Left kidney (tissue), 2 donors: Measurements from ENCODE around the gene MIPEP. TPM values are rescaled to one million over a fixed set of nuclear protein-coding genes. Genes with fewer than 3 reads are reported as not detected.

Source experiments
- DNase-seq: peaks from one replicate; pipeline ENCODE4 v3.0.0-alpha.2; 2013
- polyA plus RNA-seq: library from polyadenylated mRNA; unstranded; fragments of 120-200 nt; gene quantifications from one replicate; pipeline ENCODE4 v1.2.1, GENCODE V29; 2013; ENCODE audit not compliant: insufficient read length

MIPEP gene
- polyA plus RNA-seq, 1 donor: 31.6 TPM

- DNase-seq: no peak
Observed at GRCh38 chr13:23856008-23856750, 33.0 kb downstream of the MIPEP start.

- no peak for DNase-seq
Observed at GRCh38 chr13:23855360-23855759, 33.8 kb downstream of the MIPEP start.

GRCh38 chr13:23852351-23852750 is 36.8 kb downstream of the MIPEP start:
- DNase-seq: no peak

GRCh38 chr13:23851106-23851505 is 38.1 kb downstream of the MIPEP start:
- no peak for DNase-seq

- DNase-seq: no peak
Observed at GRCh38 chr13:23850134-23850533, 39.1 kb downstream of the MIPEP start.

GRCh38 chr13:23849670-23850069 is 39.5 kb downstream of the MIPEP start:
- DNase-seq: no peak

- DNase-seq: no peak
Observed at GRCh38 chr13:23848646-23849141, 40.5 kb downstream of the MIPEP start.

GRCh38 chr13:23848019-23848418 is 41.2 kb downstream of the MIPEP start:
- no peak for DNase-seq

- DNase-seq: no peak
Observed at GRCh38 chr13:23847497-23847896, 41.7 kb downstream of the MIPEP start.

- no peak for DNase-seq
Observed at GRCh38 chr13:23845105-23845725, 44.0 kb downstream of the MIPEP start.

GRCh38 chr13:23844132-23844531 is 45.1 kb downstream of the MIPEP start:
- no peak for DNase-seq

GRCh38 chr13:23843436-23843835 is 45.8 kb downstream of the MIPEP start:
- DNase-seq: no peak

- no peak for DNase-seq
Observed at GRCh38 chr13:23842406-23842805, 46.8 kb downstream of the MIPEP start.

- DNase-seq: no peak
Observed at GRCh38 chr13:23833733-23834611, 55.2 kb downstream of the MIPEP start.

GRCh38 chr13:23828866-23829265 is 60.3 kb downstream of the MIPEP start:
- no peak for DNase-seq

- no peak for DNase-seq
Observed at GRCh38 chr13:23828086-23828485, 61.1 kb downstream of the MIPEP start.

GRCh38 chr13:23825179-23825578 is 64.0 kb downstream of the MIPEP start:
- no peak for DNase-seq

GRCh38 chr13:23824371-23824770 is 64.8 kb downstream of the MIPEP start:
- no peak for DNase-seq

- DNase-seq: no peak
Observed at GRCh38 chr13:23822252-23822824, 66.9 kb downstream of the MIPEP start.

GRCh38 chr13:23820530-23820929 is 68.7 kb downstream of the MIPEP start:
- no peak for DNase-seq

- no peak for DNase-seq
Observed at GRCh38 chr13:23817830-23818229, 71.4 kb downstream of the MIPEP start.

- no peak for DNase-seq
Observed at GRCh38 chr13:23817136-23817535, 72.1 kb downstream of the MIPEP start.
